LoVo (cell line): Measurements from ENCODE around the gene HNRNPUL2.
A peak's percentile ranks its signal among the peaks of the same experiment; 100 is the strongest.
"Not testable (repeated sequence)": the region's sequence is repeated elsewhere in the genome, so short reads cannot be mapped to it uniquely, and the experiment has no call there.

Experiments
- DNase-seq: peaks from one replicate; pipeline ENCODE4 v3.0.0-alpha.2; 2016; ENCODE audit warnings: low spot score

HNRNPUL2 gene

DNA sequence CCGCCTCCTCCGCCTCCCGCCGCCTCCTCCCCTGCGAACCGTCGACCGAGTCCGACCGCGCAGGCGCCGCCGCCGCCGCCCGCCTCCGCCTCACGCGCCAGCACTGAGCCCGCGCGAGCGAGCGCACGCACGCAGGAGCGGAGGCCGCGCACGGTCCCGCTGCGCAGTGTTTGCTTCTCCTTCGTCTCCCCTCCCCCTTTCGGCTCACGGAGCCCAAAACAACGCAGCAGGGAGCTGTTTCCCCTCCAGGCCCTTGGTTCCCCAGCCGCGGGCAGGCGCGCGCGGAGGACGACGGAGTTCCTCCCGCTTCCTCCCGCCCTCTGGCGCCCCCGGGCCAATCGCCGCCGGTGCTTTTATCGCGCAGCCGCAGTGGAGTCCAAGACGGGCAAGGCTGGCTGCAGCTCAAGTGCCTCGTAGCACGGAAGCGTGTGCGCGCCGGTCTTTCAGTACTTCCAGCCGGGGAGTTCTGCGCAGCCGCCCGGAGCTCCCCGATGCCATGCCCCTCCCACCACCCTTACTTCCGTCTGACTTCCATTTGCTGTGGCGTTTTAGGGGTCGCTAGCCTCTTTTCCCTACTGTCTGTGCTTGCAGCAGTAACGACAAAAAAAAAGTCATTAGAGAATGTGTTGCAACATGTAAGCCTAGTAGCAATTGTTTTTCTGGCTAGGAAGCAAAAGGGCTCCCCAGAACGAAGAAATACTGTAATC, at the start of gene HNRNPUL2:
Gene HNRNPUL2 (minus strand): TSS at position 293 of the 707 bp plus-strand sequence. CDS start 301 bp downstream, outside the sequence.
- peak; percentile 100 for DNase-seq

DNA sequence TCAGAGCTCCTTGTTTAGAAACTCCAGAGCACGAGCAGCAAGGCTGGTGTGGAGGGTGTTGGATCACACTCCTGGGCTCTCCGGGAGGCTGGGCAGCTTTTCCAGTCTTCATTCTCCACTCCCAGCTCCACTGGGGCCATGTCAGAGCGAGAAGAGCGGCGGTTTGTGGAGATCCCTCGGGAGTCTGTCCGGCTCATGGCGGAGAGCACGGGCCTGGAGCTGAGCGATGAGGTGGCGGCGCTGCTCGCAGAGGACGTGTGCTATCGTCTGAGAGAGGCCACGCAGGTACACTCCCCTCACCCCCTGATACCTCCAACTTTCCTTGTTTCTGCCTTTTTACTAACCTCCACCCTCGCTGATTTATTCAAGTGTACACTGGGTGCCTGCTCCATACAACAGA, 48.4 kb upstream of the HNRNPUL2 start:
- DNase-seq = no peak

DNA sequence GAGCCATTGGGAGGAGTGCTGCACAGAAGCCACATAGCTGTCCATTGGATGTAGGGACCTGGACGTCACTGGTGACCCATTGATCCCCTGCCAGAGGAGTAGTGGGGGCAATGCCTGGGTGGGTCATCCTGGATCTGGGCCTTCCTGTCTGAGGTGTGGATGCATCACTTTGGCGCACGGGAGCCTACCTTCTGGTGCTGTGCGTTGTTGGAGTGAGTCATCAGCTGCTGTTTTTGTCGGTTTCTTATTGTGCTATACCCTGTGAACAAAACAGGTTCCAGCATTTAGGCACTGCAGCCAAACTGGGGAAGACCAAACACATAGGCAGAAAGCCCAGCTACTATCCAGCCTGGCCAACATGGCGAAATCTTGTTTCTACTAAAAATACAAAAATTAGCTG, 47.1 kb upstream of the HNRNPUL2 start:
- DNase-seq = no peak

DNA sequence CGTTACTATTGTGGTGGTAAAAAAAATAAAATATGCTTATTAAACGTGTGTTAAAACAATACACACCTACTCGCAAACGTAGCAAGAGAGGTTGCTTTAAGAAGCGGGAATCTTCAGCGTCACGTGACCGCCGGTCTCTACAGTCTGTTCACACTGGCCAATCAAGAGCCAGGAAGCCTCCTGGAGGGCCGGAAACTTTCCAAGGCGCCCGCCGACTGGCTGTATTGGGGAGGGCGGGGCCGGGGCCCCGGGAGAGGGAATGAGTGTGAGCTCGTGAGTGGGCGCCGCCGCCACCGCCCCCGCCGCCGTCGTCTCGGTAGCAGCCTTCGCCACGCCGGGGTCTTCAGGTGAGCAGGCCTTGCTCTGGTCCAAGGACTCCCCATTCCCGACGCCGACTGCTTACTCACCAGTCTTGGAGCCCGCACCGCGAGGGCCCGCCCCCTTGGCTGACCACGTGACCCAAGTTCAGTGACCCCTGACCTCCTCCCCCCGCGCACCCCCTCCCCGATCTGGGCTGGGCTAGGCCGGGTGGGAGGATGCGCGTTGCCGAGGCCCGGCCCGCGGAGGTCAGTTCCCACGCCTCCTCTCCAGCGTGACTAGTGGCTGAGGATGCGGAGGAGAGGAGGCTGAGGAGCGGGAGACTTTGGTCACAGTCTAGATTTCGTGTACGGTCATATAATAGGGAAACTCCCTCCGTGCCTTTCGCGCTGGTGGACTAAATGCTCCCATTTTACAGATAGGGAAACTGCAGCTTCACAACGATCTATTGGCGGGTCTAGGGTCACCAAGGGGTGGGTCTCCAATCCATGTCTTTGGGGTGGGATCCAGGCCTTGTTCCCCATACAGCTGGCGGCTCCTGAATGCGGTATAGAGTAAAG, 44.1 kb upstream of the HNRNPUL2 start, which contains the start of gene TAF6L:
Gene TAF6L (plus strand): TSS at position 253 of the 878 bp plus-strand sequence. CDS start 4,388 bp downstream, outside the sequence.
- peak; percentile 95 for DNase-seq

- no peak for DNase-seq
These were observed 43.5 kb upstream of the HNRNPUL2 start for GRCh38 chr11:62770778-62771143.

GRCh38 chr11:62760867-62761227, 33.6 kb upstream of the HNRNPUL2 start:
- not testable (repeated sequence) for DNase-seq

- DNase-seq = no peak
These were observed 30.9 kb upstream of the HNRNPUL2 start for GRCh38 chr11:62757846-62758788.

DNA sequence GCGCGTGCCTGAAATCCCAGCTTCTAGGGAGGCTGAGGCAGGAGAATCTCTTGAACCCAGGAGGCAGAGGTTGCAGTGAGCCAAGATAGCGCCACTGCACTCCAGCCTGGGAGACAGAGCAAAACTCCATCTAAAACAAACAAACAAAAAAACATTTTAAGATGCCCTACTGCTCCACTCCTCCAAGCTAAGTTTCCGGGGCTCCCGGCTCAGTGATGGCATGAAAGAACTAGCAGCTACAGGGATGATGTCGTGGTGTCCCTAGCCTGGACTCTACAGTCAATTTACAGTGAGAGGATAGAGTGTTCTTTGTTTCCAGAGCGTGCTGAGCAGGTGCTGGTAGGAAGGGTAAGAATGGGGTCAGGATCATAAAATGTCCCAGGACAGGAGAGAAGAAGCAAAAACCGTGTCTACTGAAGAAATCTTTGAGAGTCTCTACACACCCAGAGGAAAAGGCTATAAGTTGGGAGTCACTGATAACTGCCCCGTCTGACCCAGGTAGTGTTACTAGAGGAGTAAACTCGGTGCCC, 27.9 kb upstream of the HNRNPUL2 start:
- DNase-seq = no peak

- DNase-seq = peak; percentile 99
These were observed 26.7 kb upstream of the HNRNPUL2 start, which contains the start of gene ZBTB3 for GRCh38 chr11:62753736-62754603. Gene ZBTB3 (minus strand): TSS chr11:62754160. CDS start chr11:62753664, 496 bp downstream.

GRCh38 chr11:62752994-62753735, 25.9 kb upstream of the HNRNPUL2 start:
- no peak for DNase-seq

GRCh38 chr11:62752177-62752785, 25.0 kb upstream of the HNRNPUL2 start:
- no peak for DNase-seq

DNA sequence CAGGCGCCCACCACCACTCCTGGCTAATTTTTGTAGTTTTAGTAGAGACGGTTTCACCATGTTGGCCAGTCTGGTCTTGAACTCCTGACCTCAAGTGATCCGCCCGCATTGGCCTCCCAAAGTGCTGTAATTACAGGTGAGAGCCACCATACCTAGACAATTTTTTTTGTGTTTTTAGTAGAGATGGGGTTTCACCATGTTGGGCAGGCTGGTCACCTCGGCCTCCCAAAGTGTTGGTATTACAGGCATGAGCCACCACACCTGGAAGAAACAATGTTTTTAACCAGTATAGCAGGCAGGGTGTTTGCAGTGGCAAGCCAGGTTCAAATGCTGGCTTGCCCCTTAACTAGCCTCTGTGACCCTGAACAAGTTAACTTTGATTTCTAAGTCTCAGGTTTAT, 22.7 kb upstream of the HNRNPUL2 start:
- DNase-seq = not testable (repeated sequence)

DNA sequence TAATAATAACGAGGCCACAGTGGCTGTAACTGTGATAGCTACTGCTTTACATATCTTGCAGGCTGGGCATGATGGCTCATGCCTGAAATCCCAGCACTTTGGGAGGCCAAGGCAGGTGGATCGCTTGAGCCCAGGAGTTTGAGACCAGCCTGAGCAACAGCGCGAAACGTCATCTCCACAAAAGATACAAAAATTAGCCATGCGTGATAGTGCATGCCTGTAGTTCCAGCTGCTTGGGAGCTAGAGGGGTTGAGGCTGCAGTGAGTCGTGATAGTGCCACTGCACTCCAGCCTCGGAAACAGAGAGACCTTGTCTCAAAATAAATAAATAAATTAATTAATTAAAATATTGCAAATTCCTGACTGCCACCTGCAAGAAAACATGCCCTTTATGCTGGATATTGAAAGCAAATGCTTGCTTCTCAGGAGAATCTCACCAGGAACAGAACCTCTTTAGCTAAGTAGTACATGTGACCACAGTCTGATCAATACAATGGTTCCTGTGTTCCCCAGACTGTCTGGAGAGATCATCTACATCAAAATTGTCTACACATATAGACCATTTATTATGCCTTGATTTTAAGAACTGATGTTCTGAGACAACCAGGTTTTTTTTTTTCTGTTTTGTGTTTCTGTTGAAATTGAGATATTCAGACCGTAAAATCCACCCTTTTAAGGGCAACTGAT, 20.4 kb upstream of the HNRNPUL2 start:
- DNase-seq = no peak

DNA sequence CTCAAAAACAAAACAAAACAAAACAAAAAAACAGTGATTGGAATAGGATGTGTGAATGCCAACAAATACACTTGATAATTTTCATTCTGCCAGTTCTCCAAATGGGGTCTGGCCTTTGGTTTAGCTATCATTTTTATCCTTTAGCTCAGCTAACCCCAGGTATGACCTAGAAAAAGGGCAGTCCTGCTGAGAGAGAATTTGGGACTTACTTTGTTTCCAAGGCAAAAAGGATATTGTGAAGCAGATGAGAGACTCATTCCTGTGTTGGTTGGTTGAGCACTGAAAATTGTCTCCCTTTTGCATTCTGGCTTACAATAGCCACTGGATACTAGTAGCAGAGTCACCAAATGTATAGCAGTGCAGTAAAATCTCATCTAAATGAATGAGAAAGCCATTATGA, 9.9 kb upstream of the HNRNPUL2 start:
- DNase-seq = no peak

DNA sequence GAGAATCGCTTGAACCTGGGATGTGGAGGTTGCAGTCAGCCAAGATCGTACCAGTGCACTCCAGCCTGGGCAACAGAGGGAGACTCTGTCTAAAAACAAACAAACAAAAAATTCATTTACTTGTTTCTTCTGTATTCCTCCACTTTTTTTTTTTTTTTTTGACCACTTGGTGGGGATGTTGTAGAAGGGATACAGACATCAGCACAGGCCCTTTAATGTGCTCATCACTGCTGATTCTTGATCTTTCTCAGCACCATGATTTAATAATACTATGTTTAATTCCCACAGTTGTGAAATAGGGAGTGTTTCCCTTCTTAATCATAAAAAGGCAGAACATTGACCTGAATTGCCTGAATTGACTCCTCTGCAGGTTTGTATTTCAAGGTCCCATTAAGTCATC, 5.6 kb upstream of the HNRNPUL2 start:
- no peak for DNase-seq

GRCh38 chr11:62730076-62730475, 2.8 kb upstream of the HNRNPUL2 start:
- not testable (repeated sequence) for DNase-seq

DNA sequence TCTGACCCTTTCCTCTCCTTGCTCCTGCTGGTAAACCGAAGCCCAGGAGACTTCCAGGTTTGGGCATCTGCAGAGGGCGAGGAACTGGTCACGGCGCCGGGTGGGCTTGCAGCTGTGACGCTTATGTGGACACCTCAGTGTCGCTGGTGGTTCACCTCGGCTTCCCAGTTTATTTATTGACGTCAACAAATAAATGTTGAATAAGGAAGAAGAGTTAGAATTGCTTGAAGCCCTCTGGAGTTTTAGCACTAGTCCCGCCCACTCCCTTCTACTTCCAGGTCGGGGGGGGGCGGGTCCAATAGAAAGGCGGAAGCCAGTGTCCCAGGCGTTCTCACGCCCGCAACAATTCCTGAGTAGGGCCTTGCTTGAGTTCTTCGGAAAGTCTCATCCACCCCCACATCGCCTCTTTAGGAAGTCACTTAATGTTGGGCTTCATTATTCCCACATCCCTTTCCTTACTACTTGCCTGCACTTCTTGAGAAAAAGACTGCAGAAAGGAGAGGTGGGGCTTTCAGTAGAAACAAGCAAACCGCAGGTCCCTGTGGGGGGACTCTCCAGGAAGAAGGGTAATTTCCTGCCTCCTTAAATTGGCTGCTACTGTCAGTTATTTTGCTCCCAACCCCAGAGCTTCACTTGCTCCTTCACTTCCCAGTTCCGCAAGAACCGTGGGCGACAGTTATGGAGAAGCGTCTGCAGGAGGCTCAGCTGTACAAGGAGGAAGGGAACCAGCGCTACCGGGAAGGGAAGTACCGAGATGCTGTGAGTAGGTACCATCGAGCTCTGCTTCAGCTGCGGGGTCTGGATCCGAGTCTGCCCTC, 1.1 kb upstream of the HNRNPUL2 start, which contains the start of gene TTC9C:
Gene TTC9C (plus strand): TSS at position 316 of the 818 bp plus-strand sequence. CDS start 363 bp downstream, at position 679.
- DNase-seq = peak; percentile 87

GRCh38 chr11:62727872-62728170, 564 bp upstream of the HNRNPUL2 start:
- peak; percentile 95 for DNase-seq
